GM18505 (cell line): ENCODE data around the gene MXRA8.
A peak's percentile ranks its signal among the peaks of the same experiment; 100 is the strongest.

Experiments
- ATAC-seq: cut with Tn5 transposase; IDR thresholded peaks from one replicate; pipeline ENCODE4 v1.9.1; 2021; ENCODE audit not compliant: unreplicated experiment
- POLR2A ChIP-seq: IDR thresholded peaks from 4 replicates; pipeline ENCODE4 v1.6.1; 2011; ENCODE audit warnings: borderline replicate concordance; ENCODE audit not compliant: insufficient read depth, insufficient read length; ENCODE audit errors: extremely low read depth

The MXRA8 gene

DNA sequence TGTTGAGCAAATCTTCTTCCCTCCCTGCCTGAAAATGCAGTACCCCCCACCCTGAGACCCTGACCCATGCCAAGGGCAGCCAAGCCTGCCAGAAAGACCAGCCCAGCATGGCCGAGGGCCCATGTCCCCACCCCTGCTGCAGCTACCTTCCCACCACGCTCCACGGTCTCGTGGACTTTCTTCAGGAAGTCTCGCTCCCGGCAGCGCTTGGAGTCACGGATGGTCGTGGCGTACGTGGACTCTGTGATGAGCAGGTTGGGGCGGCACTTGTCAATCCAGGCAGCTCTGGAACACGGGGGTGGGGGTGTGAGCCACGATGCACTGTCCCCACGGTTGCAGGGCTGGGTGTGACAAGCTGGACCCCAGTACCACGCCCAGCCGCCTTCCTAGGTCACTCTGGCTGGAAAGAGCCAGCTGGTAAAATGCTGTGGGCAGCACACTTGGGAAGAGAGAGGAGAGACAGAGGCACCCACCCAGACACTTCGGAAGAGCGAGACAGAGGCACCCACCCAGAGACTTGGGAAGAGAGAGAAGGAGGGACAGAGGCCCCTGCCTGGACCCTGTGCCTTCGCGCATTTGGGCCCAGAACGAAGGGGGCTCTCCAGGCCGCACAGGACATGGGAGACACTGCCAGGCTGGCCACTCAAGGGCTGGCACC lies 43.5 kb downstream of the MXRA8 start:
- no peak for TF ChIP-seq POLR2A
- ATAC-seq, result no peak

DNA sequence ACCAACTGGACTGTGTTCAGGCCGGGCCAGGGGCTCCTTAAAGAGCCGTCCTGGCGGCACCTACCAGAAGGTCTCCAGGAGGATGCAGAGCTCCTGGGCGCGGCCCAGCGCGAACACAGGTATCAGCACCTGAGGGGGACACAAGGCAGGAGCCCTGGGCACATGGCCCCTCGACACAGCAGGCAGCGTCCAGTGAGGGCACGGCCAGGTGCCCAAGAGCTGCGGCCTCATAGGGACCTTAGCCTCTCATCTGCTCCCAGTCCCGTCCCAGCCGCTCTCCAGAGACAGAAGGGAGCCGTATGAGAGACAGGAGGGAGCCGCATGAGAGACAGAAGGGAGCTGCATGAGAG lies 44.1 kb downstream of the MXRA8 start:
- TF ChIP-seq POLR2A, result no peak
- no peak for ATAC-seq

GRCh38 chr1:1313500-1314236 lies 44.7 kb downstream of the MXRA8 start:
- TF ChIP-seq POLR2A, result no peak
- no peak for ATAC-seq

DNA sequence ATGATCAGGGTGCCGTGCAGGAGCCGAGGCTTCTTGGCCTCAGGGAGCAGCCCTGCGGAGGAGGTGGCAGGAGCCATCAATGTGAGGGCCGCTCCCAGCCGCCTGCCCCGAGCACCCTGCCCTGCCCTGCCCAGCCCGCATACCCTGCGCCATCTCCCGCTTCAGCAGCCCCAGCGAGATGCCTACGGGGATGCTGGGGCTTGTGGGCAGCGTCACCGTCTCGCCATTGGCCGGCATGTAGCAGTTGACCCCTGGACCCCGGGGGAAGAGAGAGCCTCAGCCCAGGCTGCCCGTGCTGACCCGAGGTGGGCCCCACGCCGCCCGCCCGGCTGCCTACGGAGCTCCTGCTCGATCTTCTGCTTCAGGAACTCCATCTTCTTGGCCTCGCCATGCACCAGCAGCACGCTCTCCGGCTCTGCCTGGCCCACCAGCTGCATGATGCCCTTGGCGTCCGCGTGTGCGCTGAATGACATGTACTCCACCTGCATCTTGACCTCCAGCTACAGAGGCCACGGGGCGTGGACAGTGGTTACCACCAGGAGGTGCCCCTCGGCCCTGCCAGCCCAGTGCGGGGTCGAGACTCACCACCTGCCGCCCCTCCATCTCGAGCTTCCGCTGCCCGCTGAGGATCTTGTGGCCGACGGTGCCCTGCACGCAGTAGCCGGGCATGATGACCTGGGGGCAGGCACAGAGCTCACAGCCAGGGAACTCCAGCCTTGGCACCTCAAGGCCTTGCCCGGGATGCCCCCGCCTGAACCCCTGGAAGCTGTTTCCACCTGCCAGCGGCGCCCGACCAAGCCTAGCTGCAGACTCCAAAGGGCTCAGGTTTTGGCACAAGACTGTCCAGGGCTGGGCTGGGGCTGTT lies 45.7 kb downstream of the MXRA8 start:
- TF ChIP-seq POLR2A, result no peak
- no peak for ATAC-seq

GRCh38 chr1:1311107-1312104 lies 46.9 kb downstream of the MXRA8 start:
- no peak for TF ChIP-seq POLR2A
- ATAC-seq, result no peak

- no peak for TF ChIP-seq POLR2A
- ATAC-seq, result no peak
Observed at GRCh38 chr1:1310476-1311053, 47.8 kb downstream of the MXRA8 start.

DNA sequence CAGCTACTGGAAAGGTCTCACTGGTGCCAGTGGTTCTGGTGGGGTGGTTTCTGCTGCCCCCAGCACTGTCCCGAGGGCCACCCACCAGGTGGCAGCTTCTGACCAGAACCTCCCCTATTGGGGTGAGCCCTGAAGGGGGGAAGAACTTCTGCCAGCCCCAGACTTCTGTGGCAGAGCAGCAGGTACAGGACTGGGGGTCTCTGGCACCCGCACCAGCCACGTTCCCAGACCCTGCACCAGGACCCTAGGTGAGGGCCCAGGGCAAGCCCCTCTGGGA lies 48.3 kb downstream of the MXRA8 start:
- no peak for ATAC-seq
- no peak for TF ChIP-seq POLR2A

DNA sequence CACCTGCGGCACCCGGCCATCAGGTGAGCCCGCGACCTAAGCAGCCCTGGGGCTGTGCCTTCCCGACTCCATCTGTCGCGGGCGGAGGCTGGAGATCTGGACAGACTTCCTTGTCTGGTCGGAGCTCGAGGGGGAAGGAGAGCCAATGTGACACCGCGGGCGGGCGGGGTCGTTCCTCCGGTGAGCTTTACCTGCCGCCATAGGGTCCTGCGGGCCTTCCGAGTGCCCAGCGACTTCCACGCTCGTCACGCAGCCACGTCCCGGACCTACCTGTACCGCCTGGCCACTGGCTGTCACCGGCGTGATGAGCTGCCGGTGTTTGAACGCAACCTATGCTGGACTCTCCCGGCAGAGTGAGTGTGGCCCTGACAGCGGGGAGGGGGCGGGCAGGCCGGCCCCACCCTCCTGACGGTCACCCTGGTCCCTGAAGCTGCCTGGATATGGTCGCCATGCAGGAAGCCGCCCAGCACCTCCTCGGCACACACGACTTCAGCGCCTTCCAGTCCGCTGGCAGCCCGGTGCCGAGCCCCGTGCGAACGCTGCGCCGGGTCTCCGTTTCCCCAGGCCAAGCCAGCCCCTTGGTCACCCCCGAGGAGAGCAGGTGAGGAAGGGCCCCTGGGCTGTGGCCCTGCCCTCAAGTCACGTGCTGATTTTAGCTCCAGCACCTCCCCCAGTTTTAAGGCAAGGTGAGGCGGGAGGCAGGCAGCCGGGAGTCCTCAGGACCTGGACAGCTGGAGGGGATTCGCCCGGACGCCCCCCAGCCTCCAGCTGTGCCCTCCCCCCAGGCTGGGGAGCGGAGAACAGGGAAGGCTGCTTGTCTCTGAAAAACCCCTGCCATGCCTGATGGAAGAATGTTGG lies 48.9 kb downstream of the MXRA8 start:
- no peak for ATAC-seq
- TF ChIP-seq POLR2A, result no peak

GRCh38 chr1:1308756-1309250 lies 49.6 kb downstream of the MXRA8 start:
- ATAC-seq, result peak; percentile 1
- TF ChIP-seq POLR2A, result no peak

DNA sequence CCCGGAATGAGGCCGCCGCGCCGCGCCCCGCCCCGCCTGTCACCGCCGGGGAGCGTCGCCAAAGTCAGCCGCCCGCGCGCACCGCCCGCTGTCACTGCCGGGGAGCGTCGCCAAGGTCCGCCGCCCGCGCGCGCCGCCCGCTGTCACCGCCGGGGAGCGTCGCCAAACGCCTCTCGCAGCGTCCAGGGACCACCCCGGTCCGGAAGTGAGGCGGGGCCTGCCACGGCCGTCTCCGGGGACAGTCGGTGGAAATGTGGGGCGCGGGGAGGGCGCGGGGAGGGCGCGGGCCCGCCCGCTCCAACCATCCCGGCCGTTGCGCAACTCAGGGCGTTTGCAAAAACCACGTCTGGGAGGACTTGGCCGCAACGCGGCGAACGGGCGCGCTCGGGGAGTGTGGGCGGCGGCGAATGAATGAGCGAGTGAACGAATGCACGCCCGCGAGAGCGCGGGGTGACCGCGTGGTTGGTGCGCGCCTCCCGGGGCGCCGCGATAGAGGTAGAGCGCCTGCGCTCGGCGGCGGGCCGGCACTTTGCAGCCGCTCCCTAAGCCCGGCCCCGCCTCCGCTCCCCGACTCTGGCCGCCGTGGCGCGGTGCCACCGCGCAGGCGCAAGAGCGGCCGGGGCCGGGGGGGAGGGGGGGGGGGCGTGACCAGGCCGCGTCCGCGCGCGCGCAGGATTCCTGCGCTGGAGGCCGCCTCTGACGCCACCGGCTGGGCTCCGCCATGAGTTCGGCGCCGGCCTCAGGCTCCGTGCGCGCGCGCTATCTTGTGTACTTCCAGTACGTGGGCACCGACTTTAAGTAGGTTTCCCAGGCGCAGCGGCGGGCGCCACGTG lies 50.2 kb downstream of the MXRA8 start, which contains the start of the genes ACAP3 and PUSL1:
ACAP3 (minus strand) TSS at position 8 of the 833 bp plus-strand sequence. CDS start 115 bp downstream, outside the sequence.
PUSL1 (plus strand) TSS at position 675 of the 833 bp plus-strand sequence; CDS start at position 722, 47 bp downstream.
- TF ChIP-seq POLR2A, result peak; percentile 59
- ATAC-seq, result peak; percentile 52
